HepG2 (cell line): Measurements from ENCODE around the gene CSTPP1. TPM values are rescaled to one million over a fixed set of nuclear protein-coding genes. Genes with fewer than 3 reads are reported as not detected.

ENCODE experiments used
- CEBPZ ChIP-seq: IDR thresholded peaks from 2 replicates; pipeline ENCODE4 v1.6.1; 2012; ENCODE audit warnings: low read length, improper control_type of control experiment
- CREBL2 ChIP-seq: sonication (generic); formaldehyde crosslinking; IDR thresholded peaks from 2 replicates; pipeline ENCODE4 v1.8.1; 2023; ENCODE audit warnings: missing genetic modification reagents, mild to moderate bottlenecking, borderline replicate concordance
- FOXA1 ChIP-seq, 2 experiments: fragments of 450-650 bp in 1 of 2; sonication (generic) in 1 of 2; formaldehyde crosslinking in 1 of 2; IDR thresholded peaks; 2 replicates each; pipeline versions ENCODE4 v1.4.0 to v1.6.1; 2016 to 2020; ENCODE audit warnings: missing genetic modification reagents in 1 of 2
- GATAD2A ChIP-seq: IDR thresholded peaks from 2 replicates; pipeline ENCODE4 v1.6.1; 2016
- HCFC1 ChIP-seq: fragments of 150-350 bp; IDR thresholded peaks from 2 replicates; pipeline ENCODE4 v1.6.1; 2014; ENCODE audit warnings: low read depth, low read length
- HMGA1 ChIP-seq: sonication (generic); formaldehyde crosslinking; conservative IDR thresholded peaks from 2 replicates; pipeline ENCODE4 v1.4.0; 2020; ENCODE audit warnings: missing genetic modification reagents
- HNRNPH1 ChIP-seq: fragments of 200-400 bp; formaldehyde crosslinking; optimal IDR thresholded peaks from 2 replicates; pipeline ENCODE3; 2017; ENCODE audit warnings: mild to moderate bottlenecking, low read depth, low read length
- HOXA5 ChIP-seq: sonication (generic); formaldehyde crosslinking; IDR thresholded peaks from 2 replicates; pipeline ENCODE4 v1.4.0; 2020; ENCODE audit warnings: missing genetic modification reagents
- KDM3A ChIP-seq: IDR thresholded peaks from 2 replicates; pipeline ENCODE4 v1.6.1; 2018; ENCODE audit warnings: low read depth, missing compliant biosample characterization
- KLF15 ChIP-seq: sonication (generic); formaldehyde crosslinking; IDR thresholded peaks from 2 replicates; pipeline ENCODE4 v1.8.1; 2023; ENCODE audit warnings: borderline replicate concordance, mild to moderate bottlenecking, inconsistent platforms, missing genetic modification reagents, mixed read lengths
- MAX ChIP-seq: IDR thresholded peaks from 2 replicates; pipeline ENCODE4 v1.6.1; 2012; ENCODE audit warnings: inconsistent platforms
- NR2F6 ChIP-seq, 2 experiments: IDR thresholded peaks; 2 replicates each; pipeline ENCODE4 v1.6.1; 2016; ENCODE audit warnings: antibody characterized with exemption in 1 of 2, mild to moderate bottlenecking in 1 of 2
- PCBP1 ChIP-seq: fragments of 200-400 bp; formaldehyde crosslinking; IDR thresholded peaks from 2 replicates; pipeline ENCODE4 v1.6.1; 2017; ENCODE audit warnings: mild to moderate bottlenecking, low read depth, low read length, borderline replicate concordance
- PHF5A ChIP-seq: IDR thresholded peaks from one replicate; pipeline ENCODE4 v1.6.1; 2018; ENCODE audit warnings: low read depth, missing genetic modification reagents; ENCODE audit not compliant: unreplicated experiment
- RELA ChIP-seq: sonication (generic); formaldehyde crosslinking; IDR thresholded peaks from 2 replicates; pipeline ENCODE4 v1.4.0; 2020; ENCODE audit warnings: missing genetic modification reagents
- REXO4 ChIP-seq: sonication (generic); formaldehyde crosslinking; IDR thresholded peaks from 2 replicates; pipeline ENCODE4 v1.8.0; 2022; ENCODE audit warnings: missing genetic modification reagents, mild to moderate bottlenecking, borderline replicate concordance
- RORA ChIP-seq: sonication (generic); formaldehyde crosslinking; IDR thresholded peaks from 2 replicates; pipeline ENCODE4 v1.5.0; 2020; ENCODE audit warnings: mild to moderate bottlenecking, missing genetic modification reagents, moderate library complexity
- SATB2 ChIP-seq: sonication (generic); formaldehyde crosslinking; IDR thresholded peaks from 2 replicates; pipeline ENCODE4 v1.5.0; 2020; ENCODE audit warnings: missing genetic modification reagents
- THAP7 ChIP-seq: sonication (generic); formaldehyde crosslinking; IDR thresholded peaks from 2 replicates; pipeline ENCODE4 v1.8.1; 2023; ENCODE audit warnings: mild to moderate bottlenecking, missing genetic modification reagents
- XRCC5 ChIP-seq: fragments of 200-400 bp; formaldehyde crosslinking; optimal IDR thresholded peaks from 2 replicates; pipeline ENCODE3; 2017; ENCODE audit warnings: mild to moderate bottlenecking, low read length
- ZBTB7A ChIP-seq: sonication (generic); formaldehyde crosslinking; IDR thresholded peaks from 2 replicates; pipeline ENCODE4 v1.8.0; 2022; ENCODE audit warnings: mild to moderate bottlenecking, missing genetic modification reagents
- ZKSCAN5 ChIP-seq: sonication (generic); formaldehyde crosslinking; IDR thresholded peaks from 2 replicates; pipeline ENCODE4 v1.5.1; 2020; ENCODE audit warnings: mild to moderate bottlenecking, missing genetic modification reagents
- ZNF33A ChIP-seq: sonication (generic); formaldehyde crosslinking; IDR thresholded peaks from 2 replicates; pipeline ENCODE4 v1.5.1; 2020; ENCODE audit warnings: missing genetic modification reagents, mild to moderate bottlenecking, moderate library complexity, borderline replicate concordance
- ZNF33B ChIP-seq: sonication (generic); formaldehyde crosslinking; IDR thresholded peaks from 2 replicates; pipeline ENCODE4 v1.5.1; 2020; ENCODE audit warnings: mild to moderate bottlenecking, missing genetic modification reagents
- ZNF597 ChIP-seq: sonication (generic); formaldehyde crosslinking; IDR thresholded peaks from 2 replicates; pipeline ENCODE4 v1.5.0; 2020; ENCODE audit warnings: missing genetic modification reagents
- ZSCAN31 ChIP-seq: sonication (generic); formaldehyde crosslinking; IDR thresholded peaks from 2 replicates; pipeline ENCODE4 v1.5.0; 2020; ENCODE audit warnings: low read depth, mild to moderate bottlenecking, missing genetic modification reagents
- polyA plus RNA-seq, 8 experiments: library from polyadenylated mRNA; depleted of rRNA in 3 of 8; stranded (reverse) in 7 of 8; unstranded in 1 of 8; fragments of >200 nt; fragmentation: Illumina TruSeq in 4 of 8; extraction: Trizol in 4 of 8; gene quantifications; 2 replicates each; pipeline versions ENCODE4 v1.2.1 to v1.2.3, GENCODE V29; 2011 to 2016; ENCODE audit warnings: low read depth in 4 of 8, missing spikeins in 1 of 8, mixed read lengths in 1 of 8; ENCODE audit not compliant: insufficient read depth in 1 of 8
- total RNA-seq, 5 experiments: library from RNA; depleted of rRNA; stranded (reverse); fragments of >200 nt; fragmentation: Illumina TruSeq; extraction: Trizol; gene quantifications; 2 replicates each; pipeline ENCODE4 v1.2.3, GENCODE V29; 2016; ENCODE audit warnings: low read depth in 1 of 5

CSTPP1 gene
- total and polyA plus RNA-seq, 2 of the 13 experiments (the other 11 are each of a cell fraction or from before 2014, with no cell fraction given), result 12.3 to 14.6 TPM

GRCh38 chr11:47185305-47186075, 248.9 kb downstream of the CSTPP1 start (continued):
- TF ChIP-seq CEBPZ (no peak), HNRNPH1 (no peak), REXO4 (CRISPR knock-in tag) (0 out of 2 replicates have a peak, but pooled peaks have one; percentile 20), ZKSCAN5 (no peak), ZNF33B (no peak), GATAD2A (no peak; the same call in 1 of the 2 replicates), MAX (peak; percentile 70), HOXA5 (no peak; the same call in none of the 2 replicates), RORA (CRISPR knock-in tag) (no peak), RELA (CRISPR knock-in tag) (no peak), ZBTB7A (no peak), ZNF33A (CRISPR knock-in tag) (no peak), HCFC1 (no peak), XRCC5 (peak; percentile 36), SATB2 (CRISPR knock-in tag) (no peak), PHF5A (no peak), ZSCAN31 (no peak), PCBP1 (no peak; the same call in 1 of the 2 replicates), ZNF597 (CRISPR knock-in tag) (no peak), HMGA1 (CRISPR knock-in tag) (no peak), KLF15 (CRISPR knock-in tag) (no peak), KDM3A (CRISPR knock-in tag) (no peak), NR2F6 (IDR thresholded peaks at IDR 0.05) (no peak), NR2F6 (CRISPR knock-in tag; IDR thresholded peaks at IDR 0.05) (peak; percentile 31; the same call in 1 of the 2 replicates), THAP7 (CRISPR knock-in tag) (0 out of 2 replicates have a peak, but pooled peaks have one; percentile 56), CREBL2 (no peak), FOXA1 (IDR thresholded peaks at IDR 0.05) (no peak), FOXA1 (CRISPR knock-in tag; IDR thresholded peaks at IDR 0.05) (no peak)
